ENCODE data around the gene ALDH1B1.

ALDH1B1 gene

DNA sequence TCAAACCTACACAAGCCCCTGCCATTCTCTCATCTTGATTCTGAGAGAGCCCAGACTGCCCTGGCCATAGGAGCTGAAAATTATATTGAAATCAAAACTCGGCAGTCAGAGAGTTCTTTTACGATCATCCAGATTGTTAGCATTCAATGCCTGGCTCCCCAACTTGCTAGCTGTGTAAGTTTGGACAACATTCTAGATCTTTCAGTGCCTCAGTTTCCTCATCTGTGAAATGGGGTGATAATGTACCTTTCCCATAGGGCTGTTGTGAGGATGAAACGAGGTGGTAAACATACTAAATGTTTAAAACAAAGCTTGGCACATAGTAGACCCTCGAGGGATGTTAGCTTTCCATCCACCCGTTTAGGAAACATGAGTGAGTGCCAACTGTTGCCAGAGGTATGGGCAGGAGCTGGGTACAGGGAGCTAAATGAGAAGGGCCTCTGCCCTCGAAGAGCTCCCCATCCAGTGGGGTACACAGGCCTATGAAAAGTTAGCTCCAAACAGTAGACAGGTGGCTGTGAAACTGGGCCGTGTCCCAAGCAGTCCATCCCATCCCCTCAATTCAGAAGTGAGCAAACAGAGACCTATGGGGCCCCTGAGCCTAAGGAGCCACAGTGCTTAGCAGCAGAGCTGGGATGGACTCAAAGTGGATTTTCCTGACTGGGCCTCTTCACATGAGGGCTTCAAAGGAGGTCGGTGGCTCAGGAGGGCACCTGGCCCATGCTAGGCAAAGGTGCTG, 49.0 kb downstream of the ALDH1B1 start:
- H3K4me3 ChIP-seq (ENCODE audit: low read depth, low read length), result no peak overlapping the region
- H2AFZ ChIP-seq (ENCODE audit: low read length, unreplicated experiment), result no peak overlapping the region

GRCh38 chr9:38442473-38443096, 50.1 kb downstream of the ALDH1B1 start:
- no peak overlapping the region for H3K4me3 ChIP-seq (ENCODE audit: low read depth, low read length)
- H3K4me1 ChIP-seq (ENCODE audit: control insufficient read depth, insufficient read depth, low read length, unreplicated experiment), result peaks cover 7% of the 10 kb centered on the region
- H3K27me3 ChIP-seq (ENCODE audit: insufficient read depth, low read length), result peaks cover 15% of the 10 kb centered on the region
- H3K36me3 ChIP-seq (ENCODE audit: insufficient read depth, low read length), result no peaks in the 10 kb centered on the region
- no peaks in the 10 kb centered on the region for H3K79me2 ChIP-seq (ENCODE audit: control insufficient read depth, insufficient read depth, low read length, unreplicated experiment)
- H3K27ac ChIP-seq (ENCODE audit: low read depth, low read length), result no peak overlapping the region
- H2AFZ ChIP-seq (ENCODE audit: low read length, unreplicated experiment), result no peak overlapping the region

More for the DNA sequence above, 49.0 kb downstream of the ALDH1B1 start:
- no peak overlapping the region for H3K27ac ChIP-seq (ENCODE audit: low read depth, low read length)
- H3K4me1 ChIP-seq (ENCODE audit: control insufficient read depth, insufficient read depth, low read length, unreplicated experiment), result peaks cover 7% of the 10 kb centered on the region
- H3K79me2 ChIP-seq (ENCODE audit: control insufficient read depth, insufficient read depth, low read length, unreplicated experiment), result no peaks in the 10 kb centered on the region
- peaks cover 7% of the 10 kb centered on the region for H3K27me3 ChIP-seq (ENCODE audit: insufficient read depth, low read length)
- no peaks in the 10 kb centered on the region for H3K36me3 ChIP-seq (ENCODE audit: insufficient read depth, low read length)

DNA sequence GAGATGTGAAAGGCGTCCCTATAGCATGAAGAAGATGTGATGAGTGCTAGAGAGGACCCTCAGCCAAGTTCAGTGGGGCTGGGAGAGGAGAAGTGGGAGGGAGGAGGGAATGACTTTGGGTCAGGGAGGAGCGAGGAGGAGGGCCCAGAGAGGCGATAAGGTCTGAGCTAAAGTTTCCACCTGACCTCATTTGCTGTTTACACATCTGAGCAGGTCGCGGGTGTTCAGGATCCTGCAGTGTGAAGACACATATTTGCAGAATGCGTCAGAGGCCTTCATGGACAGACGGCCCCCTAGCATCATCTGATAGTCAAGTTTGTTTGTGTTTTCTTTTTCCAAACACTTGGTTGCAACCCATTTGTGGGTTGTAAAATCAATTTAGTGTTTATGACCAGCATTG, 50.7 kb downstream of the ALDH1B1 start:
- H3K79me2 ChIP-seq (ENCODE audit: control insufficient read depth, insufficient read depth, low read length, unreplicated experiment), result no peaks in the 10 kb centered on the region
- H3K36me3 ChIP-seq (ENCODE audit: insufficient read depth, low read length), result no peaks in the 10 kb centered on the region
- peaks cover 7% of the 10 kb centered on the region for H3K4me1 ChIP-seq (ENCODE audit: control insufficient read depth, insufficient read depth, low read length, unreplicated experiment)
- no peak overlapping the region for H2AFZ ChIP-seq (ENCODE audit: low read length, unreplicated experiment)
- H3K27ac ChIP-seq (ENCODE audit: low read depth, low read length), result no peak overlapping the region
- H3K27me3 ChIP-seq (ENCODE audit: insufficient read depth, low read length), result peaks cover 15% of the 10 kb centered on the region
- H3K4me3 ChIP-seq (ENCODE audit: low read depth, low read length), result no peak overlapping the region

- Histone ChIP-seq H3K27me3 (ENCODE audit: insufficient read depth, low read length) (peaks cover 15% of the 10 kb centered on the region), H3K4me3 (ENCODE audit: low read depth, low read length) (no peak overlapping the region), H2AFZ (ENCODE audit: low read length, unreplicated experiment) (no peak overlapping the region), H3K4me1 (ENCODE audit: control insufficient read depth, insufficient read depth, low read length, unreplicated experiment) (peaks cover 7% of the 10 kb centered on the region), H3K27ac (ENCODE audit: low read depth, low read length) (no peak overlapping the region), H3K79me2 (ENCODE audit: control insufficient read depth, insufficient read depth, low read length, unreplicated experiment) (no peaks in the 10 kb centered on the region), H3K36me3 (ENCODE audit: insufficient read depth, low read length) (no peaks in the 10 kb centered on the region)
Observed at GRCh38 chr9:38443597-38443996, 51.1 kb downstream of the ALDH1B1 start.

- no peaks in the 10 kb centered on the region for H3K79me2 ChIP-seq (ENCODE audit: control insufficient read depth, insufficient read depth, low read length, unreplicated experiment)
- H3K27ac ChIP-seq (ENCODE audit: low read depth, low read length), result no peak overlapping the region
- H2AFZ ChIP-seq (ENCODE audit: low read length, unreplicated experiment), result no peak overlapping the region
- H3K4me3 ChIP-seq (ENCODE audit: low read depth, low read length), result no peak overlapping the region
- peaks cover 20% of the 10 kb centered on the region for H3K27me3 ChIP-seq (ENCODE audit: insufficient read depth, low read length)
- H3K4me1 ChIP-seq (ENCODE audit: control insufficient read depth, insufficient read depth, low read length, unreplicated experiment), result peaks cover 7% of the 10 kb centered on the region
- H3K36me3 ChIP-seq (ENCODE audit: insufficient read depth, low read length), result no peaks in the 10 kb centered on the region
Observed at GRCh38 chr9:38445154-38446043, 52.9 kb downstream of the ALDH1B1 start.

DNA sequence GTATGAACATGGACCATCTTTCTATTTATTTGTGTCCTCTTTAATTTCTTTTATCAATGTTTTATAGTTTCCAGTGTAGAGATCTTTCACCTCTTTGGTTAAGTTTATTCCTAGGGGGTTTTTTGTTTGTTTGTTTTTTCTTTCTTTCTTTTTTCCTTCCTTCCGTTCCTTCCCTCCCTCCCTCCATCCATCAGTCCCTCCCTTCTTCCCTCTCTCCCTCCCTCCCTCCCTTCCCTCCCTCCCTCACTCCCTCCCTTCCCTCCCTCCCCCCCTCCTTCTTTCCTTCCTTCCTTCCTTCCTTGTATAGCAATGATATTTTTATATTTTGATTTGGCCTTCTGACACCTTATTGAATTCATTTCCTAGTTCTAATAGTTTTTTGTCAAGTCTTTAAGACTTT, 55.2 kb downstream of the ALDH1B1 start:
- Histone ChIP-seq H2AFZ (ENCODE audit: low read length, unreplicated experiment) (no peak overlapping the region), H3K27ac (ENCODE audit: low read depth, low read length) (no peak overlapping the region), H3K79me2 (ENCODE audit: control insufficient read depth, insufficient read depth, low read length, unreplicated experiment) (no peaks in the 10 kb centered on the region), H3K36me3 (ENCODE audit: insufficient read depth, low read length) (no peaks in the 10 kb centered on the region), H3K4me3 (ENCODE audit: low read depth, low read length) (no peak overlapping the region), H3K27me3 (ENCODE audit: insufficient read depth, low read length) (peaks cover 34% of the 10 kb centered on the region), H3K4me1 (ENCODE audit: control insufficient read depth, insufficient read depth, low read length, unreplicated experiment) (peaks cover 7% of the 10 kb centered on the region)
